K562 (cell line): ENCODE data around the gene FCSK. TPM values are rescaled to one million over a fixed set of nuclear protein-coding genes. Genes with fewer than 3 reads are reported as not detected.

Source experiments
- BHLHE40 ChIP-seq: IDR thresholded peaks from 2 replicates; pipeline ENCODE4 v1.6.1; 2011; ENCODE audit warnings: low read length, improper control_type of control experiment
- BRF1 ChIP-seq: IDR thresholded peaks from 3 replicates; pipeline ENCODE4 v1.6.1; 2011; ENCODE audit warnings: borderline replicate concordance, mild to moderate bottlenecking; ENCODE audit not compliant: insufficient read length; ENCODE audit errors: extremely low read depth
- ETV1 ChIP-seq: fragments of 450-650 bp; conservative IDR thresholded peaks from 2 replicates; pipeline ENCODE4 v1.6.1; 2016; ENCODE audit warnings: missing genetic modification characterization, control low read depth, low read depth, missing compliant biosample characterization
- HEY1 ChIP-seq: fragments of 250-450 bp; sonication (Bioruptor Pico); IDR thresholded peaks from 2 replicates; pipeline ENCODE4 v1.5.0; 2020; ENCODE audit warnings: mild to moderate bottlenecking, moderate library complexity, borderline replicate concordance
- HMGN3 ChIP-seq: IDR thresholded peaks from 2 replicates; pipeline ENCODE4 v1.6.1; 2011; ENCODE audit warnings: borderline replicate concordance, low read depth, mild to moderate bottlenecking, mixed read lengths, low read length; ENCODE audit not compliant: insufficient read length; ENCODE audit errors: extremely low read depth
- IRF2 ChIP-seq: sonication (generic); formaldehyde crosslinking; IDR thresholded peaks from 2 replicates; pipeline ENCODE4 v1.8.1; 2022; ENCODE audit warnings: mild to moderate bottlenecking, missing genetic modification reagents
- MECOM ChIP-seq: fragments of 250-450 bp; sonication (Bioruptor Pico); IDR thresholded peaks from 2 replicates; pipeline ENCODE4 v1.8.0; 2022; ENCODE audit warnings: inconsistent platforms
- MEIS2 ChIP-seq: fragments of 450-650 bp; IDR thresholded peaks from 2 replicates; pipeline ENCODE4 v1.6.1; 2014; ENCODE audit warnings: mild to moderate bottlenecking; ENCODE audit not compliant: partially characterized antibody
- NCOA2 ChIP-seq, 2 experiments: fragments of 450-650 bp; IDR thresholded peaks; 2 replicates each; pipeline ENCODE4 v1.6.1; 2018; ENCODE audit warnings: mild to moderate bottlenecking in 2 of 2, moderate library complexity in 1 of 2; ENCODE audit not compliant: partially characterized antibody in 2 of 2
- NCOA4 ChIP-seq: fragments of 450-650 bp; IDR thresholded peaks from 2 replicates; pipeline ENCODE4 v1.6.1; 2018; ENCODE audit warnings: mild to moderate bottlenecking; ENCODE audit not compliant: partially characterized antibody
- NFYB ChIP-seq: IDR thresholded peaks from 2 replicates; pipeline ENCODE4 v1.6.1; 2011; ENCODE audit warnings: mild to moderate bottlenecking, moderate library complexity; ENCODE audit not compliant: insufficient read length; ENCODE audit errors: extremely low read depth
- SMAD2 ChIP-seq: fragments of 150-350 bp; IDR thresholded peaks from 2 replicates; pipeline ENCODE4 v1.6.1; 2014; ENCODE audit warnings: low read depth, mild to moderate bottlenecking, low read length
- SMARCE1 ChIP-seq: fragments of 450-650 bp; IDR thresholded peaks from 2 replicates; pipeline ENCODE4 v1.7.1; 2016; ENCODE audit warnings: mild to moderate bottlenecking
- SNRNP70 ChIP-seq: fragments of 200-400 bp; formaldehyde crosslinking; optimal IDR thresholded peaks from 2 replicates; pipeline ENCODE3; 2017; ENCODE audit warnings: low read depth, low read length
- TCF3 ChIP-seq: sonication (generic); formaldehyde crosslinking; IDR thresholded peaks from 2 replicates; pipeline ENCODE4 v1.4.0; 2020; ENCODE audit warnings: mild to moderate bottlenecking, missing genetic modification reagents
- U2AF1 ChIP-seq: fragments of 200-400 bp; formaldehyde crosslinking; optimal IDR thresholded peaks from 2 replicates; pipeline ENCODE3; 2017; ENCODE audit warnings: mild to moderate bottlenecking, low read depth, low read length, moderate library complexity
- ZNF12 ChIP-seq: sonication (generic); formaldehyde crosslinking; IDR thresholded peaks from 2 replicates; pipeline ENCODE4 v1.4.0; 2020; ENCODE audit warnings: mild to moderate bottlenecking, missing genetic modification reagents
- ZNF644 ChIP-seq: fragments of 200-800 bp; sonication (Bioruptor generic); IDR thresholded peaks from 2 replicates; pipeline ENCODE4 v1.6.1; 2016; ENCODE audit warnings: low read depth, missing genetic modification characterization, missing compliant biosample characterization
- ZSCAN32 ChIP-seq: fragments of 450-650 bp; formaldehyde crosslinking; IDR thresholded peaks from 2 replicates; pipeline ENCODE4 v1.4.0; 2020; ENCODE audit warnings: mild to moderate bottlenecking, moderate library complexity
- polyA plus RNA-seq, 8 experiments: library from polyadenylated mRNA; depleted of rRNA in 4 of 8; stranded (reverse) in 5 of 8; unstranded in 3 of 8; fragments of >200 nt; fragmentation: Nextera tagmentation in 2 of 8; fragmentation: Illumina TruSeq in 1 of 8; extraction: Ambion mirVana in 2 of 8; extraction: Trizol in 1 of 8; gene quantifications; 2 replicates each; pipeline versions ENCODE4 v1.2.1 to v1.2.3, GENCODE V29; 2011 to 2014; ENCODE audit warnings: inconsistent platforms in 1 of 8, missing spikeins in 1 of 8
- total RNA-seq, 7 experiments: library from RNA; depleted of rRNA in 6 of 7; stranded (reverse); fragments of >200 nt in 6 of 7; fragmentation: Illumina TruSeq in 2 of 7; extraction: Trizol in 2 of 7; gene quantifications; 2 replicates each; pipeline versions ENCODE4 v1.2.1 to v1.2.3, GENCODE V29; 2011 to 2021; ENCODE audit warnings: low replicate concordance in 1 of 7
- TF ChIP-seq, protein P1 (sequence below): fragments of 450-650 bp; formaldehyde crosslinking; IDR thresholded peaks from 2 replicates; pipeline ENCODE4 v1.4.0; 2020; ENCODE audit warnings: mild to moderate bottlenecking, moderate library complexity
- TF ChIP-seq, protein P2 (sequence below), 2 experiments: fragments of 450-650 bp in 1 of 2; sonication (generic) in 1 of 2; formaldehyde crosslinking; conservative IDR thresholded peaks; 2 replicates each; pipeline versions ENCODE4 v1.4.0 to v1.8.1; 2020 to 2022; ENCODE audit warnings: mild to moderate bottlenecking in 1 of 2, missing genetic modification reagents in 1 of 2
- TF ChIP-seq, protein P3 (sequence below): fragments of 200-400 bp; formaldehyde crosslinking; IDR thresholded peaks from 2 replicates; pipeline ENCODE4 v1.6.1; 2017; ENCODE audit warnings: mild to moderate bottlenecking, low read depth, low read length, moderate library complexity
- TF ChIP-seq, protein P4 (sequence below): fragments of 250-450 bp; sonication (Bioruptor Pico); IDR thresholded peaks from 2 replicates; pipeline ENCODE4 v1.4.0; 2020; ENCODE audit warnings: mild to moderate bottlenecking

Gene FCSK
- total and polyA plus RNA-seq, 9 of the 15 experiments (the other 6 are each of a cell fraction or from before 2014, with no cell fraction given) = 0.92 to 18.6 (median 8.3) TPM

DNA sequence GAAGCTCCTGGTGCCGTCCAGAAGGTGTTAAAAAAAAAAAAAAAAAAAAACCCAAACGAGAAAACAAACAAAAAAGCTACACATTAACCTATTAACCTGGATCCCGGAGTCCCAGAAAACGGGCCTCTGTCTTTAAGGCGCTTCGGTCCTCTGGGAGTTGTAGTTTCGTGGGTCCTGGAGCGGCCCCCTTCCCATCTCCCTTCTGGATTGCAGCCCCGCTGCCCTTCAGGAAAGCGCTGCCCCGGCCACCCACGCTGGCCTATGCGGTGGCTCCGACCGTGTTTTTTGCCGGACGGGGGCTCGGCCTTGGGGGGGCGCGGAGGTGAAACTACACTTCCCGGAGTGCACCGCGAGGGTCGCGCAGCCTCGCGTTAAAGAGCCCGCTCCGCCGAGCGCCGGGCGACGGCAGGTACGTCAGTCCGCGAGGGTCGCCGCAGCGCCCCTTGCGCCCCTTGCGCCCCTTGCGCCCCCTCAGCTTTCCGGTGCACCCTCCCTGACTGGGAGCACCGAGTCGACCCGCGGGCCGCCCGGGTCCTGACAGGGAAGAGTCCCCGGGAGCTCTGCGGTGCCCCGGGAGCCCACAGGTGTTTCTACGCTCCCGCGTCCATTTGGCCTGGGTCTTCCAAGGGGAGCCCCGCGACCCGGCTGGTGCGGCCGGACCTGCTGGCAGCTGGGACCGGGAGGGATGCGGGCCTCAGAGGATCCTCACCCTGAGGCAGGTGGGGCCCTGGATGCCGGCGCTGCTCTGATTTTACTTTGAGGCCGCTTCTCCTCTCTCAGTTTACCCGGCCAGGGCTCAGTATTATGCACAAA lies at the start of gene FCSK (continued):
- peak; percentile 85 for TF ChIP-seq HMGN3
- TF ChIP-seq NCOA2 (IDR thresholded peaks at IDR 0.05; ENCODE audit: partially characterized antibody in 2 of 2) = no peak
- no peak for TF ChIP-seq NFYB
- no peak for TF ChIP-seq ETV1 (tag)
- no peak for TF ChIP-seq HEY1 (CRISPR knock-in tag)
- TF ChIP-seq SNRNP70 = no peak
- TF ChIP-seq, protein P1, sequence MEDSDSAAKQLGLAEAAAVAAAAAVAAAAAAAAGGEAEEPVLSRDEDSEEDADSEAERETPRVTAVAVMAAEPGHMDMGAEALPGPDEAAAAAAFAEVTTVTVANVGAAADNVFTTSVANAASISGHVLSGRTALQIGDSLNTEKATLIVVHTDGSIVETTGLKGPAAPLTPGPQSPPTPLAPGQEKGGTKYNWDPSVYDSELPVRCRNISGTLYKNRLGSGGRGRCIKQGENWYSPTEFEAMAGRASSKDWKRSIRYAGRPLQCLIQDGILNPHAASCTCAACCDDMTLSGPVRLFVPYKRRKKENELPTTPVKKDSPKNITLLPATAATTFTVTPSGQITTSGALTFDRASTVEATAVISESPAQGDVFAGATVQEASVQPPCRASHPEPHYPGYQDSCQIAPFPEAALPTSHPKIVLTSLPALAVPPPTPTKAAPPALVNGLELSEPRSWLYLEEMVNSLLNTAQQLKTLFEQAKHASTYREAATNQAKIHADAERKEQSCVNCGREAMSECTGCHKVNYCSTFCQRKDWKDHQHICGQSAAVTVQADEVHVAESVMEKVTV = no peak
- TF ChIP-seq, protein P2, sequence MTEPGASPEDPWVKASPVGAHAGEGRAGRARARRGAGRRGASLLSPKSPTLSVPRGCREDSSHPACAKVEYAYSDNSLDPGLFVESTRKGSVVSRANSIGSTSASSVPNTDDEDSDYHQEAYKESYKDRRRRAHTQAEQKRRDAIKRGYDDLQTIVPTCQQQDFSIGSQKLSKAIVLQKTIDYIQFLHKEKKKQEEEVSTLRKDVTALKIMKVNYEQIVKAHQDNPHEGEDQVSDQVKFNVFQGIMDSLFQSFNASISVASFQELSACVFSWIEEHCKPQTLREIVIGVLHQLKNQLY (CRISPR knock-in tag; conservative IDR thresholded peaks at IDR 0.05) = no peak
- no peak for TF ChIP-seq SMAD2
- TF ChIP-seq IRF2 (CRISPR knock-in tag) = no peak
- TF ChIP-seq U2AF1 = no peak
- no peak for TF ChIP-seq TCF3 (CRISPR knock-in tag)
- TF ChIP-seq MEIS2 = no peak
- TF ChIP-seq BRF1 = no peak
- no peak for TF ChIP-seq SMARCE1
- no peak for TF ChIP-seq ZSCAN32
- TF ChIP-seq ZNF12 (CRISPR knock-in tag) = no peak
- TF ChIP-seq, protein P3, sequence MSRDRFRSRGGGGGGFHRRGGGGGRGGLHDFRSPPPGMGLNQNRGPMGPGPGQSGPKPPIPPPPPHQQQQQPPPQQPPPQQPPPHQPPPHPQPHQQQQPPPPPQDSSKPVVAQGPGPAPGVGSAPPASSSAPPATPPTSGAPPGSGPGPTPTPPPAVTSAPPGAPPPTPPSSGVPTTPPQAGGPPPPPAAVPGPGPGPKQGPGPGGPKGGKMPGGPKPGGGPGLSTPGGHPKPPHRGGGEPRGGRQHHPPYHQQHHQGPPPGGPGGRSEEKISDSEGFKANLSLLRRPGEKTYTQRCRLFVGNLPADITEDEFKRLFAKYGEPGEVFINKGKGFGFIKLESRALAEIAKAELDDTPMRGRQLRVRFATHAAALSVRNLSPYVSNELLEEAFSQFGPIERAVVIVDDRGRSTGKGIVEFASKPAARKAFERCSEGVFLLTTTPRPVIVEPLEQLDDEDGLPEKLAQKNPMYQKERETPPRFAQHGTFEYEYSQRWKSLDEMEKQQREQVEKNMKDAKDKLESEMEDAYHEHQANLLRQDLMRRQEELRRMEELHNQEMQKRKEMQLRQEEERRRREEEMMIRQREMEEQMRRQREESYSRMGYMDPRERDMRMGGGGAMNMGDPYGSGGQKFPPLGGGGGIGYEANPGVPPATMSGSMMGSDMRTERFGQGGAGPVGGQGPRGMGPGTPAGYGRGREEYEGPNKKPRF = no peak
- TF ChIP-seq MECOM (CRISPR knock-in tag) = no peak
- TF ChIP-seq, protein P4, sequence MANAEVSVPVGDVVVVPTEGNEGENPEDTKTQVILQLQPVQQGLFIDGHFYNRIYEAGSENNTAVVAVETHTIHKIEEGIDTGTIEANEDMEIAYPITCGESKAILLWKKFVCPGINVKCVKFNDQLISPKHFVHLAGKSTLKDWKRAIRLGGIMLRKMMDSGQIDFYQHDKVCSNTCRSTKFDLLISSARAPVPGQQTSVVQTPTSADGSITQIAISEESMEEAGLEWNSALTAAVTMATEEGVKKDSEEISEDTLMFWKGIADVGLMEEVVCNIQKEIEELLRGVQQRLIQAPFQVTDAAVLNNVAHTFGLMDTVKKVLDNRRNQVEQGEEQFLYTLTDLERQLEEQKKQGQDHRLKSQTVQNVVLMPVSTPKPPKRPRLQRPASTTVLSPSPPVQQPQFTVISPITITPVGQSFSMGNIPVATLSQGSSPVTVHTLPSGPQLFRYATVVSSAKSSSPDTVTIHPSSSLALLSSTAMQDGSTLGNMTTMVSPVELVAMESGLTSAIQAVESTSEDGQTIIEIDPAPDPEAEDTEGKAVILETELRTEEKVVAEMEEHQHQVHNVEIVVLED (CRISPR knock-in tag) = peak; percentile 74
- TF ChIP-seq NCOA4 = no peak
- TF ChIP-seq ZNF644 (tag) = peak; percentile 90
- no peak for TF ChIP-seq BHLHE40
